Measurements from ENCODE around the gene DENND1A. TPM values are rescaled to one million over a fixed set of nuclear protein-coding genes. Genes with fewer than 3 reads are reported as not detected.

Gene DENND1A
- total RNA-seq, 1 donor from 2014 or later, result 25.2 TPM

GRCh38 chr9:123331346-123332060, 598.4 kb downstream of the DENND1A start:
- CTCF ChIA-PET, result no interaction called here
- H3K4me1 Mint-ChIP-seq, result peaks cover 64% of the 10 kb centered on the region
- no peaks in the 10 kb centered on the region for H3K36me3 Mint-ChIP-seq (ENCODE audit: low read depth)
- DNase-seq (no peak), ATAC-seq (ENCODE audit: low read depth) (no peak)
- no peak overlapping the region for H3K4me3 Mint-ChIP-seq
- intact Hi-C loops (cut with micrococcal nuclease), result no loop called here
- peak overlapping the region; percentile 53 for H3K27ac Mint-ChIP-seq
- H3K27me3 Mint-ChIP-seq, result no peaks in the 10 kb centered on the region
- H3K9me3 Mint-ChIP-seq, result no peaks in the 10 kb centered on the region
- POLR2A ChIA-PET, result no interaction called here
- TF ChIP-seq CTCF (IDR thresholded peaks at IDR 0.05), result no peak

Other genes starting within 250 kb of the DENND1A start
- gene LHX2, start 81.6 kb upstream of the DENND1A start, total RNA-seq, result not detected in 2 replicates

All from activated B cell treated with CpG ODN at 0.5 μM for 24 hours (primary cell).